ENCODE measurements around the gene PPP2R5C. TPM values are rescaled to one million over a fixed set of nuclear protein-coding genes. Genes with fewer than 3 reads are reported as not detected.
A peak's percentile ranks its signal among the peaks of the same experiment; 100 is the strongest.

PPP2R5C gene
- polyA plus RNA-seq, 3 donors, result 61.9 to 72.5 (median 64.0) TPM

- Mint-ChIP-seq H3K4me3 (no peak overlapping the region), H3K9me3 (no peaks in the 10 kb centered on the region), H3K27me3 (ENCODE audit: low read depth in 3 of 3) (no peaks in the 10 kb centered on the region), H3K36me3 (peaks cover 14 to 26% of the 10 kb centered on the region in 2 donors), H3K4me1 (peaks cover 41% of the 10 kb centered on the region), H3K27ac (peak overlapping the region; percentile 15 to 84 (median 61))
- no CpG with 5 or more reads among the region's 3 CpGs for WGBS (ENCODE audit: insufficient coverage)
- H3K4me3 ChIP-seq (replicated peaks in 1 of 3; ENCODE audit: low read depth in 2 of 3, low read length in 3 of 3), result no peak overlapping the region
- peaks cover 30% of the 10 kb centered on the region for H4K20me1 ChIP-seq (ENCODE audit: insufficient read depth, low read length)
- peaks cover 28 to 31% of the 10 kb centered on the region in 2 donors for H3K4me1 ChIP-seq (ENCODE audit: control insufficient read depth in 1 of 2, insufficient read depth in 2 of 2, low read length in 2 of 2)
- no peaks in the 10 kb centered on the region for H3K9me3 ChIP-seq (replicated peaks in 1 of 2; ENCODE audit: control insufficient read depth in 1 of 2, insufficient read depth in 1 of 2, low read length in 2 of 2)
- no peak for DNase-seq
- H3K27me3 ChIP-seq (ENCODE audit: control insufficient read depth in 2 of 2, insufficient read depth in 2 of 2, low read length in 2 of 2), result no peaks in the 10 kb centered on the region
- intact Hi-C loops (cut with micrococcal nuclease), result loop anchor here in 1 of 2 donors (10.0 kb wide), 2 partner anchors 48 to 168 kb away; no protein-coding TSS in a partner anchor
- TF ChIP-seq CTCF (IDR thresholded peaks at IDR 0.05), result no peak
- peaks cover 91% of the 10 kb centered on the region for H3K79me2 ChIP-seq (ENCODE audit: insufficient read depth, low read length)
- H2AFZ ChIP-seq (ENCODE audit: insufficient read depth, low read depth, low read length, poor library complexity, severe bottlenecking), result no peak overlapping the region
- no peak overlapping the region for H3K4me2 ChIP-seq (replicated peaks; ENCODE audit: extremely low read depth, low read length, poor library complexity, severe bottlenecking)
- peak overlapping the region in 1 of 2 donors; percentile 38 for H3K27ac ChIP-seq (ENCODE audit: low read depth in 1 of 2, low read length in 2 of 2)
- H3K36me3 ChIP-seq (replicated peaks in 1 of 2; ENCODE audit: control insufficient read depth in 1 of 2, insufficient read depth in 2 of 2, low read length in 2 of 2), result peaks cover 0 to 2% of the 10 kb centered on the region in 2 donors
- H3K9ac ChIP-seq (ENCODE audit: insufficient read depth, low read length, poor library complexity, severe bottlenecking), result no peak overlapping the region
Measured at GRCh38 chr14:101873076-101873825, 111.7 kb downstream of the PPP2R5C start.

- H3K9me3 ChIP-seq (replicated peaks in 1 of 2; ENCODE audit: control insufficient read depth in 1 of 2, insufficient read depth in 1 of 2, low read length in 2 of 2), result no peaks in the 10 kb centered on the region
- peaks cover 93% of the 10 kb centered on the region for H3K79me2 ChIP-seq (ENCODE audit: insufficient read depth, low read length)
- peaks cover 28 to 31% of the 10 kb centered on the region in 2 donors for H3K4me1 ChIP-seq (ENCODE audit: control insufficient read depth in 1 of 2, insufficient read depth in 2 of 2, low read length in 2 of 2)
- no peak overlapping the region for H2AFZ ChIP-seq (ENCODE audit: insufficient read depth, low read depth, low read length, poor library complexity, severe bottlenecking)
- intact Hi-C loops (cut with micrococcal nuclease), result loop anchor here in 1 of 2 donors (10.0 kb wide), 2 partner anchors 49 to 169 kb away; no protein-coding TSS in a partner anchor
- no peak overlapping the region for H3K4me2 ChIP-seq (replicated peaks; ENCODE audit: extremely low read depth, low read length, poor library complexity, severe bottlenecking)
- no peak for TF ChIP-seq CTCF (IDR thresholded peaks at IDR 0.05)
- DNase-seq, result peak; percentile 15 to 44 (median 30)
- peaks cover under 1 to 4% of the 10 kb centered on the region in 2 donors for H3K36me3 ChIP-seq (replicated peaks in 1 of 2; ENCODE audit: control insufficient read depth in 1 of 2, insufficient read depth in 2 of 2, low read length in 2 of 2)
- peaks cover 21 to 30% of the 10 kb centered on the region in 2 donors for H3K36me3 Mint-ChIP-seq
- H3K4me3 ChIP-seq (replicated peaks in 1 of 3; ENCODE audit: low read depth in 2 of 3, low read length in 3 of 3), result no peak overlapping the region
- H4K20me1 ChIP-seq (ENCODE audit: insufficient read depth, low read length), result peaks cover 26% of the 10 kb centered on the region
- H3K4me1 Mint-ChIP-seq, result peaks cover 46% of the 10 kb centered on the region
- H3K9me3 Mint-ChIP-seq, result no peaks in the 10 kb centered on the region
- H3K27me3 ChIP-seq (ENCODE audit: control insufficient read depth in 2 of 2, insufficient read depth in 2 of 2, low read length in 2 of 2), result no peaks in the 10 kb centered on the region
- WGBS (ENCODE audit: insufficient coverage), result no CpG with 5 or more reads among the region's 4 CpGs
- H3K27ac Mint-ChIP-seq, result peak overlapping the region in 6 of 7 donors; percentile 15 to 84 (median 62)
- H3K27me3 Mint-ChIP-seq (ENCODE audit: low read depth in 3 of 3), result no peaks in the 10 kb centered on the region
- no peak overlapping the region for H3K9ac ChIP-seq (ENCODE audit: insufficient read depth, low read length, poor library complexity, severe bottlenecking)
- H3K27ac ChIP-seq (ENCODE audit: low read depth in 1 of 2, low read length in 2 of 2), result peak overlapping the region in 1 of 2 donors; percentile 38
- peak overlapping the region in 1 of 2 donors; percentile 10 for H3K4me3 Mint-ChIP-seq
Measured at GRCh38 chr14:101873991-101874390, 112.5 kb downstream of the PPP2R5C start.

Measured in CD14-positive monocyte (primary cell).